Activated T-cell treated with anti-CD3 and anti-CD28 coated beads, Interleukin-2, amount 50 U/mL, for 72 hours (primary cell): ENCODE data around the gene SULT1C2. TPM values are rescaled to one million over a fixed set of nuclear protein-coding genes. Genes with fewer than 3 reads are reported as not detected.

Experiments
- ATAC-seq, 2 donors: fragments of 150-1000 bp; cut with Tn5 transposase; replicated peaks in 1 of 2; 2 replicates each; pipeline ENCODE4 v1.10.0; 2021; ENCODE audit warnings: moderate library complexity in 2 of 2, mild to moderate bottlenecking in 1 of 2
- DNase-seq, 2 donors: peaks; one replicate each; pipeline ENCODE4 v3.0.0; 2021 to 2022; ENCODE audit warnings: mixed read lengths in 1 of 2
- H3K27ac Mint-ChIP-seq: one replicate; pipeline ENCODE4 v1.8.0; 2022; ENCODE audit warnings: mild to moderate bottlenecking, moderate library complexity, mixed read lengths
- H3K27me3 Mint-ChIP-seq: one replicate; pipeline ENCODE4 v1.8.0; 2022; ENCODE audit warnings: low read depth, mixed read lengths
- H3K36me3 Mint-ChIP-seq, 2 donors: one replicate each; pipeline ENCODE4 v1.8.0; 2022; ENCODE audit warnings: mixed read lengths in 2 of 2, mild to moderate bottlenecking in 1 of 2; ENCODE audit not compliant: insufficient read depth in 2 of 2
- H3K4me1 Mint-ChIP-seq: one replicate; pipeline ENCODE4 v1.8.0; 2022; ENCODE audit warnings: low read depth, mixed read lengths
- H3K4me3 Mint-ChIP-seq, 2 donors: one replicate each; pipeline ENCODE4 v1.8.0; 2022; ENCODE audit warnings: mild to moderate bottlenecking in 2 of 2, mixed read lengths in 2 of 2, moderate library complexity in 2 of 2
- H3K9me3 Mint-ChIP-seq, 2 donors: one replicate each; pipeline ENCODE4 v1.8.0; 2022; ENCODE audit warnings: mixed read lengths in 2 of 2
- total RNA-seq, 2 donors: library from RNA; stranded (reverse); gene quantifications; one replicate each; pipeline ENCODE4 v1.2.3, GENCODE V29; 2022

Gene SULT1C2
- not detected for total RNA-seq

DNA sequence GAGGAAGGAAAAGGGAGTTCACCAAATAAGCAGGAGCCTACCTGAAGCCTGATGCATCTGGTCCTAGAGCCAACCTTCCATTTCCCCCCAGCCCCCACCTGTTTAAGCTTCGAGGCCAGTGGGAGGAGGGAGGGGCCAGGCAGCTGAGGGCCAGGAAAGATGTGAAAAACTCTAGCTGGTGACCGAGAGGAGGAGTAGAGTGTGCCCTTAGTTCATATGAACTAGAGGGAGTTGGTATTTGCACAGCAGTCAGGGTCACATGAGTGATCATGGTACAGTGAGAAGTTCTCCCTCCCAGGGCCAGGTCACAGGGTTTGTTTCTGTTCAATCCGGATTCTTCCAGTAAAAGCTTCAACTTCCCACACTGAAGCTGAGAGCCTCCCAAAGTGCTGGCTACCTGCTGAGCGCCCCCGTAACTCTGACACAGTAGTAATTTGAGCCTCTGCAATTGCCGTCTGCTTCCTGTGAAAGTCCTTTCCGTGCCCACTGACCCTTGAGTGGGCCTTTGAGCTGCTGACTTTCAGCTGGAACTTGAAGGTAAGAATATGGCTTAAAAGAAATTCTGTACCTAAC, at the start of gene SULT1C2:
SULT1C2 (plus strand) TSS at position 362 of the 573 bp plus-strand sequence. CDS start 4,773 bp downstream, outside the sequence.
- Mint-ChIP-seq H3K4me1 (no peaks in the 10 kb centered on the region), H3K27ac (no peak within 1 kb of the TSS), H3K4me3 (no peak within 1 kb of the TSS), H3K9me3 (peaks cover 0 to 4% of the 10 kb centered on the region in 2 donors), H3K27me3 (peaks cover 12% of the 10 kb centered on the region), H3K36me3 (no peaks in the 10 kb centered on the region)
- DNase-seq, result no peak
- no peak for ATAC-seq

DNA sequence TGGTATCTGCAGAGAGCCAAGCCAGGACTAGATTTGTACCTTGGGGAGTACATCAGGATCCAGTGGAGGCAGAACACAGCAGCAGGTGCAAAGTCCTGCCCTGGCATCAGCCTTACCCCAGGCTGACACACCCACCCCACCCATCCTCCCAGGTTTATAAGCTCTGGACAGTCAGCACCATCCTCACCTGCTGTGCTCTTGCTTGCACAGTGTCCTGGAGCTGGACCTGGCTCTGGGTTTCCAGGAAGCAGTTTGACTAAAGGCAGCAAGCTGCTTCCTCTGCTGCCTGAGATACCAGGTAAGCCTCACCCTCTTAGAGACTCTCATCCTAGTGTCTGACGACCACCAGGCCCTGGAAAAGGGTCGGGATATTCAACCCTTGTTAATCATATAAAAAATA, 48.9 kb upstream of the SULT1C2 start, which contains the start of gene SULT1C3:
SULT1C3 (plus strand) TSS at position 183 of the 400 bp plus-strand sequence. CDS start 7,227 bp downstream, outside the sequence.
- Mint-ChIP-seq H3K4me1 (no peaks in the 10 kb centered on the region), H3K9me3 (peaks cover 0 to 3% of the 10 kb centered on the region in 2 donors), H3K27me3 (no peaks in the 10 kb centered on the region), H3K27ac (no peak within 1 kb of the TSS), H3K4me3 (no peak within 1 kb of the TSS), H3K36me3 (no peaks in the 10 kb centered on the region)
- DNase-seq, result no peak
- no peak for ATAC-seq

DNA sequence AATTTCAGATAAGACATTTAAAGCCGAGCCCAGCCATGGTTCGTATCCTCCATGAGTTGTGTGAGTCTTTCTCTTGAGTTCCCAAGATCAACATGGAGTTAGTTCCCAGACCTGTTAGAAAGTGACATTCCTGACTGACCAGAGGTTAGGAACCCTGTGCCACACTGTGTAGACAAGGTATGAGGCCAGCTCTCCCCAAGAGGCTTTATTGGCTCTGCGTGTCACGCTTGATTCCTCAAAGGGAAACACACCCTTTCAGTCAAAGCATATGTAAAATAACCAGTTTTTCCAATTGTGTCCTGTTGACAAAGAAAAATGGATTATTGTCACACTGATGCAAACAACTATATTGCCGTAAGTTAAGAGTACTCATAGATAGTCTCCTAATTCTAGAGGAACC, 47.7 kb upstream of the SULT1C2 start:
- Mint-ChIP-seq H3K4me3 (no peak overlapping the region), H3K4me1 (no peaks in the 10 kb centered on the region), H3K36me3 (peaks cover 0 to under 1% of the 10 kb centered on the region in 2 donors), H3K27me3 (no peaks in the 10 kb centered on the region), H3K27ac (no peak overlapping the region), H3K9me3 (peaks cover under 1 to 3% of the 10 kb centered on the region in 2 donors)
- DNase-seq, result no peak
- no peak for ATAC-seq

DNA sequence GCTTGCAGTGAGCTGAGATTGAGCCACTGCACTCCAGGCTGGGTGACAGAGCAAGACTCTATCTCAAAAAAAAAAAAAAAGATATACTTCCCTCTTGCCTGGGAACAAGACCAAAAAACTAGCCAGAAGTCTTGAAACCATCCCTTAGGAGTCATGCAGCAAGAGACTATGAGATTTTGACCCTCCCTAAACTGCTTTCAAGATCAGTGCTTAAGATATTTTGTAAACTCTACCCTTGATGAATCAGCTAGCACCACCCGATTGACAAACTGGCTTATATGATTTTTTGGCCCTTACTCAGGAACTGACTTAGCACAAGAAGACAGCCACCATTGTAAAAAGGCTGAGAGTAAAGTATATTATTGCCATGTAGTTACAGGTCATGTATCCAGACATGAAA, 45.1 kb upstream of the SULT1C2 start:
- no peaks in the 10 kb centered on the region for H3K4me1 Mint-ChIP-seq
- no peak overlapping the region for H3K4me3 Mint-ChIP-seq
- H3K9me3 Mint-ChIP-seq, result peaks cover 1 to 2% of the 10 kb centered on the region in 2 donors
- ATAC-seq (no peak), DNase-seq (no peak)
- peaks cover 4% of the 10 kb centered on the region for H3K27me3 Mint-ChIP-seq
- peaks cover 0 to 2% of the 10 kb centered on the region in 2 donors for H3K36me3 Mint-ChIP-seq
- H3K27ac Mint-ChIP-seq, result no peak overlapping the region

DNA sequence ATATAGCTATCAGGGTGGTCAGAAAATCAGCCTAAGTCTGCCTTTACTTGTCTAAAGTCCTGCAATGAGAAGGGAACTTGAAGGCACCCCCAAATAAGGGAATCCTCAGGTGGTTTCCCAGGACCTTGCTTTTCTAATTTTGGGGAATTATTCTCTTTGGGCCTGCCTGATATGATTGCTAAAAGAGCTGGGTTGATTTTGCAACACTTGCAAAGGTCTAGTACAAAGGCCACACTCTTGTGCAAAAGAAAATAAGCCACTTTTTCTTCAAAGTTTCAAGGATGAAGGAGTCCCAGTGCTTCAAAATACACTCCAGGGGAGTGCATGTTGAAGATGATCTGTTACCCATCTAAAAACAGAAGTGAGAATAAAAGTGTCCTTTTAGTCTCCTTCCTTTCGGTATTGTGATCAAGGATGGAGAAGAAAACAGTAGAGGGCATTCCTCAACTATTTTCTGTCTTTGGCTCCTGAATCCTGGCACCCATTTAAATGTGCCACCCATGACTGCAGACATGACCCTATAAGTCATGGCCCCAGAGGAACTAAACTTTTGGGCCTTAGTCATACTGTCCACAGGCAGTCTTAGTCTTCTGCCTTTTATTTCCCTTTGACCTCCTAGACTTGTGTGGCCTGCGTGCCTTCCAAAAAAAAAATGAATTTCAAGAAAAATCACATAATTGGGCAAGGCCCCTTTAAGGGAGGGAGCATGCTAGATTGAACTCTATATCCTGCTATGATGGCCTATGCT, 43.9 kb upstream of the SULT1C2 start:
- ATAC-seq (no peak), DNase-seq (no peak)
- H3K27ac Mint-ChIP-seq, result no peak overlapping the region
- H3K4me1 Mint-ChIP-seq, result no peaks in the 10 kb centered on the region
- peaks cover 1 to 2% of the 10 kb centered on the region in 2 donors for H3K9me3 Mint-ChIP-seq
- no peak overlapping the region for H3K4me3 Mint-ChIP-seq
- peaks cover 0 to 2% of the 10 kb centered on the region in 2 donors for H3K36me3 Mint-ChIP-seq
- H3K27me3 Mint-ChIP-seq, result peaks cover 4% of the 10 kb centered on the region

DNA sequence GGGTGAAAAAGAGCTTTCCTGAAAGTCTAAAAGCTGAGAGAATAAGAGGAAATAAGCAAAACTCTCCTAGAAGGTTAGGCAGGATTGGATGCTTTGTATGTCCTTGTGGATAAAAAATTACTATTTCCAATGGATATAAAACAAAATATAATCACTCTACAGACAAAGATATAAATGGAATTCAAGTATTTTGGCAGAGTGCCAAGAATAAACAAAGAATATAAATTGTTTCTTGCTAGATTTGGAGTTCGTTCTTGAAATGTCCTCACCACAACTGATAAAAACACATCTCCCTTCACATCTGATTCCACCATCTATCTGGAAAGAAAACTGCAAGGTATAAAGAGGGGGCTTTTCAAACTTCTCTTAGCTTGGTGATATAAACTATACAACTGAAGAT, 35.6 kb upstream of the SULT1C2 start:
- Mint-ChIP-seq H3K27me3 (peaks cover 7% of the 10 kb centered on the region), H3K36me3 (no peaks in the 10 kb centered on the region), H3K4me1 (no peaks in the 10 kb centered on the region), H3K9me3 (no peaks in the 10 kb centered on the region), H3K27ac (no peak overlapping the region), H3K4me3 (no peak overlapping the region)
- ATAC-seq (no peak), DNase-seq (no peak)

DNA sequence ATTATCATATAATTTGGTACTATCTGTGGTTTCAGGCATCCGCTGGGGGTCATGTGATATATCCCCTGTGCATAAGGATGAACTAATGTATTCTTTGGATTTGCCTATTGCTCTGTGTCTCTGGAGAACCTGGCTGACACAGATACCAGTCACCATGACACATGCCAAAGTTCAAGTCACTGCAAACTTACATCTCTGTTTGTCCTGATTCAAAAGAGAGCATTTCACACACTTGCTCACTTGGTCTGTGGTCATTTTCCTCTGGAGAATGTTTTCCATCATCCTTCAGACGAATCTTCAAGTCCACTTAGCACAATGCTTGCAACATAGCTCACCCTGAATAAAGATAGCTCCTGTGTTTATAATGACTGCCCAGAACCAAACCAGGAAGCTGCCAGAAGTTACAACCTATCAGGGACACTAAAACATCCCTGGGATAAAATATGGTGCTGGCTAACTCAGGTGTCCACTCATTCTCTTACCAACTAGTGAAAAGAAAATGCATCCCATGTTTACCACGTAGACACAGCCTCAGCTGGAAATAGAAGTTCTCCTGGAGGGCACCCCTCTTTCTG, 30.9 kb upstream of the SULT1C2 start:
- H3K27ac Mint-ChIP-seq, result no peak overlapping the region
- H3K4me1 Mint-ChIP-seq, result no peaks in the 10 kb centered on the region
- no peak for DNase-seq
- H3K27me3 Mint-ChIP-seq, result peaks cover 7% of the 10 kb centered on the region
- H3K36me3 Mint-ChIP-seq, result no peaks in the 10 kb centered on the region
- no peak overlapping the region for H3K4me3 Mint-ChIP-seq
- no peak for ATAC-seq
- H3K9me3 Mint-ChIP-seq, result no peaks in the 10 kb centered on the region

DNA sequence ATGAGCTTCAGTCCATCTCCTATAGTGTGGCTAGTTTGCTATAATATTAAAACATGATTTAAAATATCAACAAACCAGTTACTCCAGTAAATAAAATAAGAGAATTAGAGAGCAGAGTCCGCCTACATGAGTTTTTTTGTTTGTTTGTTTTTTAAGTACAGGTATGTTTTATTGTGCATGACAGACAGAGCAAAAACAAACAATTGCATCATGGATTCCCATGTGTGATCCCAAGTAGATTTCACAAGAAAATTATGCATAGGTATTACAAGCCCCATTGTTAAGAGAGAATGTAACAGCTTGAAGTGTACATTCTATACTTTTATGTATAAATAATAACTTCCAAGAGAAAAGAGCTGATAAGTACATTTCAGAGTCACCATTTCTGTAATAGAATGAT, 27.9 kb upstream of the SULT1C2 start:
- no peaks in the 10 kb centered on the region for H3K4me1 Mint-ChIP-seq
- no peak for DNase-seq
- no peak for ATAC-seq
- no peak overlapping the region for H3K27ac Mint-ChIP-seq
- H3K9me3 Mint-ChIP-seq, result no peaks in the 10 kb centered on the region
- no peaks in the 10 kb centered on the region for H3K36me3 Mint-ChIP-seq
- no peak overlapping the region for H3K4me3 Mint-ChIP-seq
- H3K27me3 Mint-ChIP-seq, result peaks cover 10% of the 10 kb centered on the region

DNA sequence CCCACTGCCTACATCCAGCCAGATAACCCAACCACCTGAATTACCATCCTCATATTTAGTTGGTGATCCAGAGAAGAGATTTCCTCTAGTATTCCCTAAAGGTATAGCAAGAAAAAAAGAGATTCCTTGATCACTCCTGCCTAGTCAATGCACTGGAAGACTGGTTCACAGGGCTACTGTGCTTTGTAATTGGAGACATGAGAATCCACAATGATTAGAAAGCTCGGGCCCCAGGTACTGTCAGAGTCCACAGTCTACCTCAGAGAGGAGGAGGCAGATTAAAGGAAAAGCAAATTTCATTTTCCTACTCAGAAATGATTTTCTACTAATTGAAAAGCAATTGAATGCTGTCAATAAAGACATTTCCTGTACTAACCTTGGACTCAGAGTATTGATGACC, 26.7 kb upstream of the SULT1C2 start:
- H3K36me3 Mint-ChIP-seq, result no peaks in the 10 kb centered on the region
- H3K4me1 Mint-ChIP-seq, result no peaks in the 10 kb centered on the region
- H3K27me3 Mint-ChIP-seq, result peaks cover 10% of the 10 kb centered on the region
- DNase-seq (no peak), ATAC-seq (no peak)
- no peaks in the 10 kb centered on the region for H3K9me3 Mint-ChIP-seq
- H3K27ac Mint-ChIP-seq, result no peak overlapping the region
- H3K4me3 Mint-ChIP-seq, result no peak overlapping the region

DNA sequence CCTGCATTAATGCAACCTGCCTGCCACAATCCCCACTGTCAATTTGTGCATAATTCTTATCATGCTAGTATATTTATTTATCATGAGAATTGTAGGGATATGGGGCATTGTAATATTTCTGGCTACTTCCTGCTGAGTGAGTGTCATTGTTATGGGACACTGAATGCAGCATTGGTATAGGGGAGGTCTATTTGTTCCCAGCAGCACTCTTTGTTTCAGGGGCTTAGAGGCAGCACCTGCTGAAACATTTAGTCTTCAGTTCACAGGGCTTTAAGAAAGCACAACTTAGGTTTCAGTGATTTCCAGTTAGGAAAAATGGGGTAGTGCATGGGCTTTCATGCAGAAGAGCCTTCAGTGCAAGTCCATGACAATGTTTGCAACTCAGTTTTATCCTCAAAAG, 25.3 kb upstream of the SULT1C2 start:
- no peak overlapping the region for H3K27ac Mint-ChIP-seq

DNA sequence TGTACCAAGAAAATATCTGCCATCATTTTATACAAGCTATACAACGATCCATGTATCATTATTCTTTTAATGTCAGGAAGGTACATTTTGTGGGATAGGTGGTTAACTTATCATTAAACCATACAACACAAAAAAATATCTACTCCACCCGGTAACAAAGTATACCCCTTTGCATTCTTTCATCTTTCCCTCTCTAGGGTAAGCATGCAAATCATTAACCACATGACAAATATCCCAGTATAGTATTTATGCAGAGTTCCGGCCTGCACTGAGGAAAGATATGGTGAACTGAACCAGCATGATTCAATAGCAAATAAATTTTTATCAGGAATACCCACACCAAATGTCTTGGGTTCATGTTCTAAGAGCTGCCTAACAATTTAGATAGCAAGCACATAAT, 22.5 kb upstream of the SULT1C2 start:
- no peak for ATAC-seq
- Mint-ChIP-seq H3K4me1 (no peaks in the 10 kb centered on the region), H3K27me3 (peaks cover 19% of the 10 kb centered on the region)

More for the DNA sequence above, 25.3 kb upstream of the SULT1C2 start:
- Mint-ChIP-seq H3K9me3 (no peaks in the 10 kb centered on the region), H3K36me3 (no peaks in the 10 kb centered on the region), H3K4me3 (no peak overlapping the region), H3K4me1 (no peaks in the 10 kb centered on the region), H3K27me3 (peaks cover 10% of the 10 kb centered on the region)
- ATAC-seq (no peak), DNase-seq (no peak)

DNA sequence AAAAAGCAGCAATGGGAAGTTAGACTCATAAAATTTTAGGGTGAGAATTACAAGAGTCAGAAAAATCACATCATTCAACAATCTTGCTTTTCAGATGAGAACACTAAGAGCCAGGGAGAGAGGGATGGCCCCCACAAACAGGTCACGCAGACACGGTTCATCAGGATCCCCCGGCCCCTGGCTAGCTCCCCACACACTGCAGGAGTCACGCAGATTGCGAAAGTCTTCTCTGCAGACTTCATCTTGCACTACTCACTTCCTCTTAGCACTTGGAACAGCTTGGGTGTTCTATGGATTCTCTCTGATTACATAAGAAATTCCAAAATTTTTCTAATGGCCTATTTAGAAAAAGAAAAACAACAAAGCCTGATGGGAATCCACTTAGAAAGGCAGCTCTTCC, 21.6 kb upstream of the SULT1C2 start:
- no peaks in the 10 kb centered on the region for H3K4me1 Mint-ChIP-seq
- H3K36me3 Mint-ChIP-seq, result no peaks in the 10 kb centered on the region
- no peak for ATAC-seq
- no peak for DNase-seq
- H3K4me3 Mint-ChIP-seq, result no peak overlapping the region
- H3K27ac Mint-ChIP-seq, result no peak overlapping the region
- no peaks in the 10 kb centered on the region for H3K9me3 Mint-ChIP-seq
- H3K27me3 Mint-ChIP-seq, result peaks cover 19% of the 10 kb centered on the region

More for the DNA sequence above, 22.5 kb upstream of the SULT1C2 start:
- Mint-ChIP-seq H3K27ac (no peak overlapping the region), H3K36me3 (no peaks in the 10 kb centered on the region), H3K4me3 (no peak overlapping the region), H3K9me3 (no peaks in the 10 kb centered on the region)
- no peak for DNase-seq

DNA sequence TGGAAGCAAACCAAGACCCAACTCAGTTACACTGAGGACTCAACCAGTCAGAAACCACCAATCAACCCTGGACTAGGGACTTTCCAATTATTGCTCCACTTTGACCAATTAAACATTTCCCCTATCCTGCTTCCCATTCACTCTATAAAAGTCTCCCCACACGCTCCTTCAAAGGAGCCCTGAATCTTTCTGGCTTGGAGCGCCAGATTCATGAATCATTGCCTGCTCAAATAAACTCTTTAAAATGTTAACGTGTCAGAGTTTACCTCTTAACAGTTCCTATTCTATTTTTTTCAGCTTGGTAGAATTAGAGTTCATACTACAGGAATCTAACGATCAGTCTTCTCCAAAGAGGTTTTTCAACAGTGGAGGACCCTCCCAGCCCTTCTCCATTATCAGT, 20.7 kb upstream of the SULT1C2 start:
- no peaks in the 10 kb centered on the region for H3K9me3 Mint-ChIP-seq
- peaks cover 19% of the 10 kb centered on the region for H3K27me3 Mint-ChIP-seq
- DNase-seq (no peak), ATAC-seq (no peak)
- no peaks in the 10 kb centered on the region for H3K36me3 Mint-ChIP-seq
- no peak overlapping the region for H3K4me3 Mint-ChIP-seq
- no peaks in the 10 kb centered on the region for H3K4me1 Mint-ChIP-seq
- H3K27ac Mint-ChIP-seq, result no peak overlapping the region
